Esophagus muscularis mucosa (tissue), 4 donors: ENCODE results near the gene MYO7B. TPM values are rescaled to one million over a fixed set of nuclear protein-coding genes. Genes with fewer than 3 reads are reported as not detected.

Source experiments
- DNase-seq: peaks from one replicate; pipeline ENCODE4 v3.0.0-alpha.2; 2017; ENCODE audit errors: extremely low spot score
- H3K27ac ChIP-seq, 4 donors: fragments of 200-600 bp; sonication (generic); replicated peaks in 1 of 4; 1 replicate in 3 of 4; 2 replicates in 1 of 4; pipeline ENCODE4 v1.5.1; 2016 to 2019; ENCODE audit warnings: mild to moderate bottlenecking in 1 of 4
- H3K27me3 ChIP-seq, 4 donors: fragments of 200-600 bp; sonication (generic); one replicate each; pipeline versions ENCODE4 v1.5.1 to v1.6.0; 2016 to 2019
- H3K36me3 ChIP-seq, 4 donors: fragments of 200-600 bp; sonication (generic); one replicate each; pipeline ENCODE4 v1.5.1; 2016 to 2019
- H3K4me1 ChIP-seq, 4 donors: fragments of 200-600 bp; sonication (generic); one replicate each; pipeline ENCODE4 v1.5.1; 2016 to 2019
- H3K4me3 ChIP-seq, 4 donors: fragments of 200-600 bp; sonication (generic); 1 replicate in 2 of 4; 2 replicates in 2 of 4; pipeline ENCODE4 v1.5.1; 2016 to 2019; ENCODE audit warnings: mild to moderate bottlenecking in 4 of 4, moderate library complexity in 1 of 4
- H3K9me3 ChIP-seq, 4 donors: fragments of 200-600 bp; sonication (generic); 1 replicate in 3 of 4; 2 replicates in 1 of 4; pipeline ENCODE4 v1.5.1; 2016 to 2019
- CTCF ChIP-seq, 3 experiments: fragments of 200-600 bp in 2 of 3; fragments of 450-650 bp in 1 of 3; sonication (generic) in 2 of 3; IDR thresholded peaks; one replicate each; pipeline ENCODE4 v1.5.1; 2017 to 2019; ENCODE audit warnings: antibody characterized with exemption in 3 of 3, mild to moderate bottlenecking in 2 of 3, moderate library complexity in 1 of 3
- EP300 ChIP-seq: sonication (generic); formaldehyde crosslinking; IDR thresholded peaks from one replicate; pipeline ENCODE4 v1.6.1; 2017; ENCODE audit warnings: antibody characterized with exemption
- POLR2A ChIP-seq: fragments of 450-650 bp; IDR thresholded peaks from one replicate; pipeline ENCODE4 v1.6.1; 2017; ENCODE audit warnings: antibody characterized with exemption, moderate library complexity, mild to moderate bottlenecking, low read depth
- POLR2AphosphoS5 ChIP-seq, 2 donors: sonication (generic); formaldehyde crosslinking; IDR thresholded peaks; one replicate each; pipeline ENCODE4 v1.6.1; 2017; ENCODE audit warnings: antibody characterized with exemption in 2 of 2
- WGBS: methylation state at CpG from one replicate; pipeline ENCODE4 v1.1.5; 2018; 5-methylcytosine and 5-hydroxymethylcytosine counted together
- intact Hi-C: fragments of 100-400 bp; cut with DNase I; formaldehyde crosslinking; loops from one replicate; pipeline ENCODE4 v1.15.1; 2023
- total RNA-seq, 4 donors: library from RNA; depleted of rRNA; stranded (reverse); fragments of >200 nt; gene quantifications; one replicate each; pipeline versions ENCODE4 v1.1.0 to v1.2.1, GENCODE V29; 2016

Gene MYO7B
- under 1 TPM in 3 of 4 donors, not detected in 1; 0.19 to 0.98 (median 0.33) TPM for total RNA-seq

GRCh38 chr2:127535422-127535901, at the start of gene MYO7B:
TSS of gene MYO7B (plus strand) at chr2:127535683. CDS start at chr2:127559723, 24,040 bp downstream.
- 78% methylated on average over 5 of the region's 11 CpGs for WGBS
- intact Hi-C loops, result no loop called here
- no peak for TF ChIP-seq POLR2A

GRCh38 chr2:127485694-127486071, 49.8 kb upstream of the MYO7B start:
- no peak for TF ChIP-seq POLR2AphosphoS5 (IDR thresholded peaks at IDR 0.05)
- no peak for TF ChIP-seq EP300
- TF ChIP-seq POLR2A, result no peak
- no peak overlapping the region for H3K4me3 ChIP-seq
- DNase-seq, result no peak
- H3K9me3 ChIP-seq, result no peaks in the 10 kb centered on the region
- H3K27me3 ChIP-seq, result no peaks in the 10 kb centered on the region
- peaks cover 52 to 97% (median 92%) of the 10 kb centered on the region in 4 donors for H3K36me3 ChIP-seq
- WGBS, result 73% methylated on average over 5 of the region's 5 CpGs
- H3K4me1 ChIP-seq, result no peaks in the 10 kb centered on the region
- intact Hi-C loops, result no loop called here
- no peak overlapping the region for H3K27ac ChIP-seq

More at GRCh38 chr2:127535422-127535901, at the start of gene MYO7B:
- DNase-seq, result no peak
- no peaks in the 10 kb centered on the region for H3K36me3 ChIP-seq
- no peak within 1 kb of the TSS for H3K27ac ChIP-seq
- peaks cover 0 to 7% (median 0%) of the 10 kb centered on the region in 4 donors for H3K27me3 ChIP-seq
- no peaks in the 10 kb centered on the region for H3K9me3 ChIP-seq
- no peak within 1 kb of the TSS for H3K4me3 ChIP-seq
- H3K4me1 ChIP-seq, result no peaks in the 10 kb centered on the region

GRCh38 chr2:127486247-127487058, 49.0 kb upstream of the MYO7B start:
- Histone ChIP-seq H3K4me3 (no peak overlapping the region), H3K4me1 (no peaks in the 10 kb centered on the region), H3K9me3 (no peaks in the 10 kb centered on the region), H3K27me3 (no peaks in the 10 kb centered on the region), H3K36me3 (peaks cover 48 to 96% (median 91%) of the 10 kb centered on the region in 4 donors), H3K27ac (no peak overlapping the region)
- intact Hi-C loops, result no loop called here
- whole genome bisulfite sequencing, result 86% methylated on average over 8 of the region's 8 CpGs
- DNase-seq, result no peak
- TF ChIP-seq EP300, result no peak
- TF ChIP-seq POLR2AphosphoS5 (IDR thresholded peaks at IDR 0.05), result no peak

- intact Hi-C loops, result no loop called here
- no peaks in the 10 kb centered on the region for H3K9me3 ChIP-seq
- WGBS, result 91% methylated on average over 4 of the region's 4 CpGs
- no peaks in the 10 kb centered on the region for H3K27me3 ChIP-seq
- no peak for DNase-seq
- H3K4me3 ChIP-seq, result no peak overlapping the region
- no peak overlapping the region for H3K27ac ChIP-seq
- H3K36me3 ChIP-seq, result peaks cover 54 to 100% (median 88%) of the 10 kb centered on the region in 4 donors
- no peaks in the 10 kb centered on the region for H3K4me1 ChIP-seq
- TF ChIP-seq CTCF (IDR thresholded peaks at IDR 0.05) (no peak), POLR2A (no peak), POLR2AphosphoS5 (IDR thresholded peaks at IDR 0.05) (no peak), EP300 (no peak)
Measured at GRCh38 chr2:127490283-127490682, 45.2 kb upstream of the MYO7B start.

- no peak for DNase-seq
- H3K27ac ChIP-seq, result no peak overlapping the region
- 86% methylated on average over 2 of the region's 2 CpGs for WGBS
- intact Hi-C loops, result no loop called here
- no peak overlapping the region for H3K4me3 ChIP-seq
- H3K4me1 ChIP-seq, result peaks cover 0 to 12% (median 11%) of the 10 kb centered on the region in 4 donors
- no peaks in the 10 kb centered on the region for H3K27me3 ChIP-seq
- no peak for TF ChIP-seq POLR2AphosphoS5 (IDR thresholded peaks at IDR 0.05)
- TF ChIP-seq CTCF (IDR thresholded peaks at IDR 0.05), result no peak
- TF ChIP-seq POLR2A, result no peak
- no peak for TF ChIP-seq EP300
- H3K36me3 ChIP-seq, result peaks cover 3 to 96% (median 67%) of the 10 kb centered on the region in 4 donors
- H3K9me3 ChIP-seq, result no peaks in the 10 kb centered on the region
Measured at GRCh38 chr2:127498386-127498785, 37.1 kb upstream of the MYO7B start.

- Histone ChIP-seq H3K27me3 (no peaks in the 10 kb centered on the region), H3K4me3 (no peak overlapping the region), H3K4me1 (peaks cover 22 to 32% (median 27%) of the 10 kb centered on the region in 4 donors), H3K27ac (no peak overlapping the region), H3K9me3 (no peaks in the 10 kb centered on the region), H3K36me3 (peaks cover 11 to 70% (median 55%) of the 10 kb centered on the region in 4 donors)
- no peak for DNase-seq
- 94% methylated on average over 2 of the region's 2 CpGs for WGBS
- no peak for TF ChIP-seq EP300
- TF ChIP-seq CTCF (IDR thresholded peaks at IDR 0.05), result no peak
- TF ChIP-seq POLR2AphosphoS5 (IDR thresholded peaks at IDR 0.05), result no peak
- TF ChIP-seq POLR2A, result no peak
- intact Hi-C loops, result no loop called here
Measured at GRCh38 chr2:127503491-127503890, 32.0 kb upstream of the MYO7B start.
